Upper lobe of right lung (tissue), 1 donor: ENCODE data around the gene PXDN. TPM values are rescaled to one million over a fixed set of nuclear protein-coding genes. Genes with fewer than 3 reads are reported as not detected.

Experiments
- ATAC-seq: fragments of 200-7000 bp; cut with Tn5 transposase; one replicate; pipeline ENCODE4 v1.9.1; 2020; ENCODE audit warnings: mild to moderate bottlenecking, moderate library complexity
- DNase-seq: peaks from one replicate; pipeline ENCODE4 v3.0.0-alpha.2; 2020
- H3K27ac ChIP-seq: fragments of 200-600 bp; one replicate; pipeline ENCODE4 v1.8.0; 2022
- H3K27me3 ChIP-seq: fragments of 200-600 bp; one replicate; pipeline ENCODE4 v1.8.0; 2022; ENCODE audit warnings: mild to moderate bottlenecking
- H3K36me3 ChIP-seq: fragments of 200-600 bp; one replicate; pipeline ENCODE4 v1.8.0; 2022
- H3K4me1 ChIP-seq: fragments of 200-600 bp; one replicate; pipeline ENCODE4 v1.8.0; 2022
- H3K4me3 ChIP-seq: fragments of 200-600 bp; one replicate; pipeline ENCODE4 v1.8.0; 2022; ENCODE audit warnings: mild to moderate bottlenecking
- H3K9me3 ChIP-seq: fragments of 200-600 bp; one replicate; pipeline ENCODE4 v1.8.0; 2022
- intact Hi-C: fragments of 100-400 bp; cut with DNase I; formaldehyde crosslinking; loops from one replicate; pipeline ENCODE4 v1.11.0; 2022
- total RNA-seq: library from RNA; stranded (reverse); fragmentation: NEBNext Ultra II Directional; extraction: Animal tissue kit (Norgen Biotek cat#: 25700); gene quantifications from one replicate; pipeline ENCODE4 v1.2.1, GENCODE V29; 2021
- TF ChIP-seq, protein P1 (sequence below): fragments of 200-600 bp; IDR thresholded peaks from one replicate; pipeline ENCODE4 v1.8.0; 2022; ENCODE audit warnings: antibody characterized with exemption
- donor health status: DM: no; HTN: yes; CAD: no; lungs with severe emphysema.

PXDN gene
- total RNA-seq, 1 donor from 2014 or later = 58.4 TPM

DNA sequence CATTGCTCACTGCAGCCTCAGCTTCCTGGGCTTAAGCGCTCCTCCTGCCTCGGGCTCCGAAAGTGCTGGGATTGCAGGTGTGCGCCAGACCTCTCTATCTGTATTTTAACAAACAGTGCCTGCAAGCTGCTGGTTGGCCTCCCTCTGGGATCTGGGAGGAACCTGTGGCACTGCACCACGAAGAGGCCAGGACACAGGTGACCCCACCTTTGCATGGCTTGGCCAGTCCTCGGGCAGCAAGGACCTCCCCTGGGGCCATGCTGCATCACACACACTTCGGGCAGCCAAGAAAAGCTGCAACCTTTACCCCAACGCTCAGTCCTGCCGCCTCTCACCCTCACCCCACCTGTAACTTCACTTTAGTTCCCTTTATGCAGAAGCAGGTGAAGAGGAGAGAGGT is 70.0 kb downstream of the PXDN start:
- ATAC-seq (no peak), DNase-seq (no peak)
- no peaks in the 10 kb centered on the region for H3K9me3 ChIP-seq
- no peak overlapping the region for H3K4me3 ChIP-seq
- intact Hi-C loops = loop anchor here (10.0 kb wide), 1 partner anchor 71 kb away; the partner anchor contains the start of gene PXDN
- TF ChIP-seq, protein P1, sequence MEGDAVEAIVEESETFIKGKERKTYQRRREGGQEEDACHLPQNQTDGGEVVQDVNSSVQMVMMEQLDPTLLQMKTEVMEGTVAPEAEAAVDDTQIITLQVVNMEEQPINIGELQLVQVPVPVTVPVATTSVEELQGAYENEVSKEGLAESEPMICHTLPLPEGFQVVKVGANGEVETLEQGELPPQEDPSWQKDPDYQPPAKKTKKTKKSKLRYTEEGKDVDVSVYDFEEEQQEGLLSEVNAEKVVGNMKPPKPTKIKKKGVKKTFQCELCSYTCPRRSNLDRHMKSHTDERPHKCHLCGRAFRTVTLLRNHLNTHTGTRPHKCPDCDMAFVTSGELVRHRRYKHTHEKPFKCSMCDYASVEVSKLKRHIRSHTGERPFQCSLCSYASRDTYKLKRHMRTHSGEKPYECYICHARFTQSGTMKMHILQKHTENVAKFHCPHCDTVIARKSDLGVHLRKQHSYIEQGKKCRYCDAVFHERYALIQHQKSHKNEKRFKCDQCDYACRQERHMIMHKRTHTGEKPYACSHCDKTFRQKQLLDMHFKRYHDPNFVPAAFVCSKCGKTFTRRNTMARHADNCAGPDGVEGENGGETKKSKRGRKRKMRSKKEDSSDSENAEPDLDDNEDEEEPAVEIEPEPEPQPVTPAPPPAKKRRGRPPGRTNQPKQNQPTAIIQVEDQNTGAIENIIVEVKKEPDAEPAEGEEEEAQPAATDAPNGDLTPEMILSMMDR = no peak
- H3K27ac ChIP-seq = no peak overlapping the region
- peaks cover 32% of the 10 kb centered on the region for H3K36me3 ChIP-seq
- no peaks in the 10 kb centered on the region for H3K4me1 ChIP-seq
- no peaks in the 10 kb centered on the region for H3K27me3 ChIP-seq

DNA sequence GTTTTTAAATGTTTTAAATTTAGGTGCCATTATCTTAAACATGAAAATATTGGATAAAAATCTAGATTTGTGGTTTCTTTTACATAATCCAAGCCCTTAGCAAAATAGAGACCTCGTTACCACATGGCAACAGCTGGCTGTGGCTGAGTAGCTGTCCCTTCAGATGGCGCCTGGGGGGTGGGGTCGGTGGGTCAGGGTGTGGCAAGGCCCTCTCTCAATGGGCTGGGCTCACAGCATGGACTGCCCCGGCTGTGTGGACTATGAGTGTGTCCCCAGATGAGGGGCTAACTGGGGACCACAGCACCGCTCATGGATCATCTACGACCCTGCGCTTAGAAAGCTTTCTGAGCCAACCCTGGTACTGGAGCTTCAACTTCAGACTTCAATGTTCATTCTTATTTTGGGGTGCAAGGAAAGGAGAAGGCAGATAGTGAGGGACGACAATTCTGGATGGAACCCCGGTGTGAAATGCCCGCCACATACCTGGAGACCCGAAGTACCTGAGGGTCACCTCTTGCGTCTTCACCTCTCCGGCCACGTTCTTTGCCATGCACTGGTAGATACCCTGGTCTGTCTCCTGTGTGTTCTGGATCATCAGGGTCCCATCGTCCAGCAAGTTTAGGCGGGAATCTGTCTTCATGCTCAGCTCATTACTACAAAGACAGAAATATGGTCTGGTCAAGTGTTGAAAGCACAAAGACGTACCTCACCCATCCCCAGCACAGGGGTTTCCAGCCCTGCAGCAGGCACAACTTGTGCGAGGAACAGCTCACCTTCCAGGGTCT is 71.0 kb downstream of the PXDN start:
- no peak overlapping the region for H3K27ac ChIP-seq
- intact Hi-C loops = loop anchor here (10.0 kb wide), 1 partner anchor 71 kb away; the partner anchor contains the start of gene PXDN
- TF ChIP-seq, protein P1 = no peak
- DNase-seq (no peak), ATAC-seq (no peak)
- H3K4me3 ChIP-seq = no peak overlapping the region
- no peaks in the 10 kb centered on the region for H3K9me3 ChIP-seq
- no peaks in the 10 kb centered on the region for H3K4me1 ChIP-seq
- H3K27me3 ChIP-seq = no peaks in the 10 kb centered on the region
- H3K36me3 ChIP-seq = peaks cover 27% of the 10 kb centered on the region

DNA sequence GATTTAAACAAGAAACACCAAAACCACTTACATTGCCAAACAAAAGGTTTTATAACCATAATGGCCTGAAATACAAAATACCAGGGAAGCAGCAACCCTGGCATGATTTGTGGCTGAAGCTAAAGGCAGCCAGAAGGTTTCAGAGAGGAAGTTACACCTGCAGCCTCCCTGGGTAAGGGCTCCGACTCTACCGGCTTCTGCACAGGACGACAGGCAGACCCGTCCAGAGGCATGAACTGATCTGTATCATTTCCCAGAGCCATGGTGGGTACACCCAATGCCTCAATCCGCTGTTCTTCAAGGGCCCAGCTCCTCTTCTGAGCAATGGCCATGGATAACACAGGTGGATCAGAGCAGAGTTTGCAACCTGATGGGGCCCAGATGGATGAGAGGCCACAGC is 71.6 kb downstream of the PXDN start:
- no peaks in the 10 kb centered on the region for H3K4me1 ChIP-seq
- intact Hi-C loops = loop anchor here (10.0 kb wide), 1 partner anchor 72 kb away; the partner anchor contains the start of gene PXDN
- H3K27me3 ChIP-seq = no peaks in the 10 kb centered on the region
- no peak overlapping the region for H3K27ac ChIP-seq
- TF ChIP-seq, protein P1 = no peak
- ATAC-seq (no peak), DNase-seq (no peak)
- peaks cover 25% of the 10 kb centered on the region for H3K36me3 ChIP-seq
- no peaks in the 10 kb centered on the region for H3K9me3 ChIP-seq
- no peak overlapping the region for H3K4me3 ChIP-seq

DNA sequence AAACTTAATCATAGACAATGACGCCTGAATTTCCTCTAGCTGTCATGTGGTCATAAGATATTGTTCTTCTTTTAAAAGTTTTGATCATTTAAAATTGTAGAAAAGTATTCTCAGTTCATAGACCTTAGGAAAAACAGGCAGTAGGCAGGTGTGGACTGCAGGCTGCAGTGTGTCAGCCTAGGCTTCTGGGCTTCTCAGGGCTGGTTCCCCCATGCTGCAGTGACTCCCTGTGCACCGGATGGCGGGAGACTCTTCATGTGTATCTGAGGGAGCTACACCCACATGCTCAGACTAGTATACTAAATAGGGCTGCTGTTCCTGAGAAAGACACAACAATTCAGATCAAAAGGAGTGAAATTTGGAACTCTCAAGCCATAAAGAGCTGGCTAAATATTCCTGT is 72.4 kb downstream of the PXDN start:
- TF ChIP-seq, protein P1 = no peak
- Histone ChIP-seq H3K27ac (no peak overlapping the region), H3K4me1 (no peaks in the 10 kb centered on the region), H3K27me3 (no peaks in the 10 kb centered on the region), H3K9me3 (no peaks in the 10 kb centered on the region), H3K36me3 (peaks cover 18% of the 10 kb centered on the region), H3K4me3 (no peak overlapping the region)
- no peak for DNase-seq
- intact Hi-C loops = loop anchor here (10.0 kb wide), 1 partner anchor 73 kb away; the partner anchor contains the start of gene PXDN
- no peak for ATAC-seq

DNA sequence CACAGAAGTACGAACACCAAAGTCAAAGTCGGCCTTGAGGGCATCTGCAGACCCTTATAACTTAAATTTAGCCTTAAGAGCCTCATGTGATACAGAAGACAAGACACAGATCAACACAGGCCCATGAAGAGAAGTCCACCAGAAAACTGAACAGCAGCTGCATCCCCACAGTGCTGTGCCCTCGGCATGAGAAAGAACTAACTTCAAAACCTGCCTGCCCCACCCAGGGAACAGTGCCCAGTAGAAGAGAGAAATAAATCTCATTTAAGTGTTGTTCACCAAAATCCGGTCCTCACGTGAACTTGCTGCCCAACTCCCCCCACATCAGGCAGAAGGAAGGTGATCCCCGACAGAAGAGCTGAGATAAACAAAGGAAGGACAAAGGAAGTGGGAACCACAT is 73.7 kb downstream of the PXDN start:
- ATAC-seq (no peak), DNase-seq (no peak)
- Histone ChIP-seq H3K4me3 (no peak overlapping the region), H3K27ac (no peak overlapping the region), H3K9me3 (no peaks in the 10 kb centered on the region), H3K4me1 (no peaks in the 10 kb centered on the region), H3K36me3 (peaks cover 22% of the 10 kb centered on the region), H3K27me3 (no peaks in the 10 kb centered on the region)
- intact Hi-C loops = loop anchor here (10.0 kb wide), 1 partner anchor 74 kb away; the partner anchor contains the start of gene PXDN
- TF ChIP-seq, protein P1 = no peak
